Ammon's horn (tissue), 1 donor: ENCODE results near the gene PFN1.

ENCODE experiments used
- DNase-seq: peaks from one replicate; pipeline ENCODE4 v3.0.0-alpha.2; 2016; ENCODE audit warnings: low spot score

PFN1 gene

DNA sequence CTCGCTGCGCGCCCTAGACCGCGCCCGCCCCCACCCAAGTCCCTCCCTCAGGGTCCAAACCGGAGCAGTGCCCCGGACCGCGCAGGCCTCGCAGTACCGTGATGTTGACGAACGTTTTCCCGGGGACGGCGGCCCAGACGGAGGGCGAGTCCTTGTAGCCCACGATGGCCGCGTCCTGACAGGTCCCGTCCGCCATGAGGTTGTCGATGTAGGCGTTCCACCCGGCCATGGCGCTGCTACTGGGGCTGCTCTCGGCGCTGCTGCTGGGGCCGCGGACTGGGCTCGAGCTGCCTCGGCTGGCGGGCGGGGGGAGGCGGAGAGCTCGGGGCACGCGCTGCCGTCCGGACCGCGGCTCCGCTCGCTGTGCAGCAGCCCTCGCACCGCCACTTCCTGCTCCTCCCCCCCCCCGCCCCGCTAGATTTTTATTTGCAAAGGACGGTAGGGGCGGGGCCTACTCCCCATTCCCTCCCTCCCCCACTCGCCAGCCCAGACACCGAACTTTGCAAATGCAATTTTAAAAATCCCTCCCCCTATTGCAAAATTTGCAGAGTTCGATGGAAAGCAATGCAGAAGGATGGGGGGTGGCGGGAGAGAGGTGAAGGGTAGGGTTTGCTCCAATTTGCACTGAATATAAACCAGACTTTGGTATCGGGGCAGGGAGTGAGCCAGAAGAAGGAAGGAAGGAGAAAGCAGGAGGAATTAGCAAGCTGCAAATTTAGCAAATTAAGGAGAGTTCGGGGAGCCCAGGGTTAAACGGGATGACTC is at the start of gene PFN1:
Gene PFN1, minus strand, starts transcription at position 365 of the 765 bp plus-strand sequence. Its CDS starts 136 bp downstream, at position 229.
- peak; percentile 91 for DNase-seq

DNA sequence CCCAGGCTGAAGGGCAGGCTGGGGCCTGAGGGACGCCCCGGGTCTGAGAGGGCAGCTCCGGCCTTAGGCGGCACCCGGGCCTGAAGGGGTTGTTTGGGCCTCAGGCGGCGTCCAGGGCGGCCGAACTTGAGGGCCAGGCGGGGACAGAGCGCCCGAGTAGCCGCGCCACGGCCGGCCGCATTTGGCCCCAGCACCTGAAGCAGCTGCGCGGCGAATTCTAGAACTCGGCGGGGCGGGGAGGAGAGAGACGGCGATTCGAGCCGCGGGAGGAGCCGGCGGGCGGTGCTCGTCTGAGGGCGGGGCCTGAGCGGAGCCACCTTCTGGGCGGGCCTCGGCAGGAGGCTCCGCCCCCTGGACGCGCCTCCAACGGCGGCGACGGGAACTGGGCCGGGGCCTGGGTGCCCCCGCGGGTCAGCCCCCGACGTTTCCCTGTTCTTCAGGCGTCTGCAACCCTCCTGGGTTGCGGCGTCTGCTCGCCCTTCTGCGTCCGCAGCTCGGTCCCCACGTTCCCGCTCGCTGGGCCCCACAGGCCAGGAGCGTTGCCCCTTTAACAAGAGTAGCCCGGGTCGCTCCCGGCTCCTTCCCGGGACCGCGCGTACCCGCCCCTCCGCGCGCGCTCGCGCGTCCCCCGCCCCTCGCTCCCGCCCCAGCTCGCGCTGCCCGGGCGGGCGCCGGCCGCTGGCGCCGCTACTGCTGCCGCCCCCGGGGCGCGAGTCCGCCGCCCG is 49.1 kb upstream of the PFN1 start, which contains the start of the genes INCA1 and KIF1C:
Gene INCA1, minus strand, starts transcription at position 221 of the 725 bp plus-strand sequence. CDS start 3,085 bp downstream, outside the sequence.
Gene KIF1C, plus strand, starts transcription at position 649 of the 725 bp plus-strand sequence. CDS start 2,297 bp downstream, outside the sequence.
- DNase-seq, result peak; percentile 96

DNA sequence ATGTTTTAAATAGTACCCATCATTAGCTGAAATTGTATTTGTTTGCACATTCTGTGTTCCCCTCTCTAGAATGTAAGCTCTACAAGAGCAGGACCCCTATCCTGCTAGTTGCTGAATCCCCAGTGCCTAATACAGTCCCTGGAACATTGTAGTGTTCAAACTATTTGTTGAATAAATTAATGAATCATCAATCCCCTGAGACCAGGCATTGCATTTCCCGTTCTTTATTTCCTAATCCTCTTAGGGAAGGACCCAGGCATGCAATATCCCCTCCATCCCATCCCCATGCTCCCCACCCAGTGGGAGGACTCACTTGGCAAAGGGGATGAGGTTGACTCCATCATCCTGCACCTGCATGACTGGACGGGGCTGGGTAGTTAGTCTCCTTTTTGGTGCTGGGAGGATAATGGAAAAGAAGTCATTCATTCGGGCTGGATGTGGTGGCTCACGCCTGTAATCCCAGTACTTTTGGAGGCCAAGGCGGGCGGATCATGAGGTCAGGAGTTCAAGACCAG is 45.8 kb upstream of the PFN1 start:
- DNase-seq, result no peak

DNA sequence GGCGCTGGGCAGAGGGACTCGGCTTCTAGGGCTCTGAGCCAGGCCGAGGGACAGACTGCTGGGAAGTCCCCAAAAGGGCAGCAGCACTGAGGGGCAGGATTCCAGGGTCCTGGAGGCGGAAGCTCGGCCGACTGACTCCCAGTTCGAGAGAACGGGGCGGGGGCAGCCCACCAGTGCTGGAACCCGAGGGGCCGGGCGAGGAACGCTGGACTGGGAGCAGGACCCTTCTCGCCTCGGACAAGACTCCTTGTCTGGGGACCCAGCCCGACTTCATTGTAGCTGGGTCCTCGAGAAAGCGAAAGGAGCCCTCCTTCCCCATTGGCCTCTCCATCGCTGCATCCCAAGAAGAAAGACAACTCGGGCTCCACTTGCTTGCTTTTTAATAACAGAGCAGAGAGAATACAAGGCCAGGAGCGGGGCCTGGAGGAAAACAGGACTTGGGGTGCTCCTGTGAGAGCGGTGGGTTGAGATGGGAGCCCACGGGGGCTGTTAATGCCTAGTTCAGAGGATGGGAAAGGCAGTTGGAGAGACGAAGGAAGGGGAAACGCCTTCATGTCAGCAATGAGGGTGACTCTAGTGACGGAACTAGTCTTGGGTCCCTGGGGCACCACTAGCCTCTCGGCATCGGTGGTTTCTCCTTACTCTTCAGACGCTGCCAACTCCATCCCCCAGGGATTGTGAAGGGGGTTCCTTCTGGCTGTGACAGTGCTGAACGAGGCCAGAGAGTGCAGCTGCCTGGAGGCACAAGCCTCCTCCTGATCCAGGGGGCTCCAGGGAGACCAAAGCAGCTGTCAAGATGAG is 39.6 kb upstream of the PFN1 start:
- no peak for DNase-seq

DNA sequence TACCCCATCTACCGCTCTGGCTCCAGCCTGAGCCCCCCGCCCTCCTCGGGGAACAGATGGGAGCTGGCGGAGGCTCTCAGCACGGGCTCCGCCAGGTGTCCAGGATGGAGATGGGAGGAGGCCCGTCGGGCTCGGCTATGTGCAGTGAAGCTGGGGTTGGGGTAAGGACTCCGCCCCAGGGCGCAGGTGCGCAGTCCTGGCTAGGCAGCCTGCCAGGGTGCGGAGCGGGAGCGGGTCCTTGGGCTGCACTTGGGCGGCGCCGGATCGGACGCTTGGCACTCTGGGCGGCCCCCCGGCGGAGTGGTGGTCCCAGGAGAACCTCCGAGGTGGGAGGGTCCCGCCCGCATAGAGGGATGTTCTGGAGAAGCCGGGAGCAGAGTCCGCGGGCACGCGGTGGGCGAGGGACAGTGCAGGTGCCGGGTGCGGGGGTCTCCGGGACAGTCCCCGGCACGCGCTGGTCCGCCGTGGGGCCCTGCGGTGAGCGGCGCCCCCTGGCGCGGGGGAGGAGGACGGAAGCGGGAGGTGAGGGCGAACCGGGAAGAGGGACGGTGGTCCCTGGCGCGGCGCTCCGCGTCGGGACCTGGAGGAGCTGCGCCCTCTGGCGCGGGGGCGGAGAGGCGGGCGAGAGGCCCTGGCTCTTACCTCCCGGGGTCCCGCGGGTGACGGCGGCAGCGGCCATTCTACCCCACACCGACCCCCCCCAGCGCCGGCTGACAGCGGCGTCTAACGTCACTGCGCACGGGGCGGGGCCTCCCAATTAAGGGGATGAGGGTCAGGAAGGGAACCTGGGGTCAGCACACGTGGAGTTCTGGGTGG is 38.8 kb upstream of the PFN1 start, which contains the start of gene CAMTA2:
Gene CAMTA2, minus strand, starts transcription at position 725 of the 816 bp plus-strand sequence. CDS start 1,453 bp downstream, outside the sequence.
- DNase-seq, result peak; percentile 93

GRCh38 chr17:4986403-4986802 is 38.1 kb upstream of the PFN1 start:
- DNase-seq, result no peak

GRCh38 chr17:4982305-4982704 is 34.0 kb upstream of the PFN1 start:
- DNase-seq, result no peak

- peak; percentile 51 for DNase-seq
Observed at GRCh38 chr17:4980644-4981216, 32.4 kb upstream of the PFN1 start.

DNA sequence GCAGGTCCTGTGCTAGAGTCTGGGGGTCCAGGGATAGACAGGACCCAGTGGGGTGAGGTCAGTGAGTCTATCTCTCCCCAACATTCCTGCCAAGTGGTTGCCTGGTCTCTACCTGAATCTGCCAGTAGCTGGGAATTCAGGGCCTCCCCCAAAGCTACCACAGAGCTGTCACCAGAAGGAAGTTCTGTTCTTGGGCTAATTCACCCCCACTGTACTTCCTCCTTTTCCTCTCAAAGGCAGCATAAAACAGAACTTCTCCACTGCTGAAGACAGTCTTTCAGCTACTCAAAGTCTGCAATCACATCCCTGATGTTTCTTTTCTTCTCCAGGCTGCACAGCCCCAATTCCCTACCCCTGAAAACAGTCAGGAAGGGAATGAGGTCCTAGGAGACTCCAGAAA is 30.4 kb upstream of the PFN1 start:
- DNase-seq, result peak; percentile 53

GRCh38 chr17:4974115-4974670 is 25.9 kb upstream of the PFN1 start:
- DNase-seq, result no peak

DNA sequence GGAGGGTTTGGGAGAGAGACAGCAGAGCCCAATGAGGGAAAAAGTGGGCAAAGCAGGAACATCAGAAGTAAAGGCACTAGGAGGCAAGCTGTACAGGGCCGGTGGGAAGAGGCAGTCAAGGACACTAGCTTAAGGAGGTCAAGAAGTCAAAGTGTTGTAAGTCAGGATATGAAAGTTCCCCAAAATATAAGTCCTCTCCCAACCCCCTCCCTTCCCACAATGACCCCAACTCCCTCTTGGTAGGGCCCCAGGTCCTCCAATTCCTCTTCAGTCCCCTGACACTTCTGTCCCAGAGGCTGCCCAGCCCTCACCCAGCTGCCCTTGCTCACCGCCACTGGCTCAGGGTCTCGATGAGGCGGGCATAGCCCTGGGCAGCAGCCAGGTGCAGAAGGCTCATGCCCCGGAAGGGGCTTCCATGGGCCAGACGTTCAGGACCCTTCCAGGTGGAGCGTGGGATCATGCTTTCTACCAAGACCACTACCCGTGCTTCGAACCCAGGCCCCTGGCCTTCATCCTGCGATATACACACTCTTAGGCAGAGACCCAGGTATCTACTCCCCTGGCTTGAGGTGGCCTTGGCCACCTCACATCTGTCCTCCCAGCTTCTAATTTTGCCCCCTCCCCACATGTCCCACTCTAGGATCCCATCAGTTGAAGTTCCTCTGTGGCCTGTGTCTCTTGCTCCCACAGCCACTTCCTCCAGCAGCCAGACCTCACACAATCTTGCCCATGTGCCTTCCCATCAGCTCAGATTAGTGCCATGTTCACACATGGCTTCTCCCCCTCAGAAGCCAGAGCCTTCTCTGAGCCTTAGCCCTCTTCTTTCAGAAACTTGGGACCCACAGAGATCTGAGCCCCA is 25.2 kb upstream of the PFN1 start:
- DNase-seq, result no peak

- DNase-seq, result no peak
Observed at GRCh38 chr17:4972752-4973151, 24.4 kb upstream of the PFN1 start.

GRCh38 chr17:4972322-4972721 is 24.0 kb upstream of the PFN1 start:
- DNase-seq, result no peak

DNA sequence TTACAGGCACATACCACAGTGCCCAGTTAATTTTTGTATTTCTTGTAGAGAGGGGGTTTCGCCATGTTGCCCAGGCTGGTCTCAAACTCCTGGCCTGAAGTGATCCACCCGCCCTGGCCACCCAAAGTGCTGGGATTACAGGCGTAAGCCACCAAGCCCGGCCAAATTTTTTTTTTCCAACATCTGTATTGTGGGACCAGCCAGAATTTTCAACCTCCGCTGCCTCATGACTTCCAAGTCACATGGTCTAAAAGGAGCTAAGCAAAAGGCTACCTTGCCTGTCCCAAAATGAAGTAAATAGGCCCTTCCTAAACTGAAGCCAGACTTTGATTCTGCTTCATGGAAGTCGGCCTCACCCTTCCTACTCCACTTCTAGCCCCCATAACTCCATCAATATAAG is 23.5 kb upstream of the PFN1 start:
- no peak for DNase-seq

GRCh38 chr17:4970273-4970672 is 21.9 kb upstream of the PFN1 start:
- DNase-seq, result no peak

- no peak for DNase-seq
Observed at GRCh38 chr17:4969551-4970173, 21.3 kb upstream of the PFN1 start.

- no peak for DNase-seq
Observed at GRCh38 chr17:4969047-4969550, 20.8 kb upstream of the PFN1 start.

- DNase-seq, result no peak
Observed at GRCh38 chr17:4968486-4969046, 20.2 kb upstream of the PFN1 start.
